Skeletal muscle tissue (tissue), 4 donors: ENCODE data around the gene KCNJ15. TPM values are rescaled to one million over a fixed set of nuclear protein-coding genes. Genes with fewer than 3 reads are reported as not detected.

ENCODE experiments used
- H3K27ac ChIP-seq: one replicate; pipeline ENCODE4 v1.7.0; 2013; ENCODE audit warnings: mild to moderate bottlenecking, low read depth, low read length, inconsistent platforms
- H3K27me3 ChIP-seq, 3 donors: one replicate each; pipeline ENCODE4 v1.7.0; 2013; ENCODE audit warnings: low read length in 3 of 3; ENCODE audit not compliant: control insufficient read depth in 3 of 3, insufficient read depth in 3 of 3
- H3K36me3 ChIP-seq, 3 donors: one replicate each; pipeline ENCODE4 v1.7.0; 2013; ENCODE audit warnings: low read length in 3 of 3; ENCODE audit not compliant: control insufficient read depth in 3 of 3, insufficient read depth in 3 of 3
- H3K4me1 ChIP-seq, 3 donors: one replicate each; pipeline ENCODE4 v1.7.0; 2013; ENCODE audit warnings: low read length in 3 of 3, mild to moderate bottlenecking in 3 of 3; ENCODE audit not compliant: control insufficient read depth in 3 of 3, insufficient read depth in 3 of 3
- H3K4me3 ChIP-seq, 3 donors: one replicate each; pipeline ENCODE4 v1.7.0; 2013; ENCODE audit warnings: low read length in 3 of 3
- H3K9ac ChIP-seq, 3 donors: one replicate each; pipeline ENCODE4 v1.7.0; 2013; ENCODE audit warnings: low read length in 3 of 3, mild to moderate bottlenecking in 3 of 3, moderate library complexity in 2 of 3, low read depth in 1 of 3
- H3K9me3 ChIP-seq, 3 donors: one replicate each; pipeline ENCODE4 v1.7.0; 2013; ENCODE audit warnings: low read length in 3 of 3; ENCODE audit not compliant: control insufficient read depth in 3 of 3
- total RNA-seq: library from RNA; depleted of rRNA; stranded (reverse); fragments of >200 nt; gene quantifications from one replicate; pipeline ENCODE4 v1.2.3, GENCODE V29; 2014
- donor health status: Osteomylitis.

The KCNJ15 gene
- total RNA-seq, 1 donor from 2014 or later, result 0.52 TPM

GRCh38 chr21:38330666-38331065 is 73.9 kb downstream of the KCNJ15 start:
- Histone ChIP-seq H3K4me3 (no peak overlapping the region), H3K27me3 (peaks cover 0 to under 1% (median 0%) of the 10 kb centered on the region in 3 donors), H3K9me3 (no peaks in the 10 kb centered on the region), H3K9ac (no peak overlapping the region), H3K27ac (no peak overlapping the region), H3K36me3 (no peaks in the 10 kb centered on the region), H3K4me1 (no peaks in the 10 kb centered on the region)

GRCh38 chr21:38333301-38334272 is 76.8 kb downstream of the KCNJ15 start:
- H3K9ac ChIP-seq, result no peak overlapping the region
- H3K4me3 ChIP-seq, result no peak overlapping the region
- no peaks in the 10 kb centered on the region for H3K4me1 ChIP-seq
- no peaks in the 10 kb centered on the region for H3K9me3 ChIP-seq
- H3K36me3 ChIP-seq, result no peaks in the 10 kb centered on the region
- no peak overlapping the region for H3K27ac ChIP-seq
- H3K27me3 ChIP-seq, result no peaks in the 10 kb centered on the region

DNA sequence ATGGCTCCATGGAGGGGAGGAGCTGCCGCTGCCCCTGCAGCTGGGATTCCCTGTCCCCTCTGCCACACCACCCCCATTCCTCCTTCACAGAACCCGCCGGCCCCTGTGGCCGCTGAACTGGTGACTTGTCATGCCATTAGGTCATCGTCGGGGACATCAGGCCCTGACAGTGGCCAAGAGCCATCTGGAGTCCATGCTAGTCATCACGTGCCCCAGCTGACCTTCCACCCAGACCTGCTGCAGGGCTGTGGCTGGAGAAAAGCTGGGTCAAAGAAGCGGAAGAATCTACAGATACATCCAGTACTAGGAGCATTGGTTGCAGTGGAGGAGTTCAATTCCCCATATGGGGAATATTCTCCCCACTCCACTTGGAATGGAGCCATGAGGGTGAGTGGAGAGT is 78.1 kb downstream of the KCNJ15 start:
- Histone ChIP-seq H3K9me3 (no peaks in the 10 kb centered on the region), H3K4me3 (no peak overlapping the region)

GRCh38 chr21:38337793-38338192 is 81.0 kb downstream of the KCNJ15 start:
- no peaks in the 10 kb centered on the region for H3K27me3 ChIP-seq
- no peak overlapping the region for H3K9ac ChIP-seq
- no peak overlapping the region for H3K27ac ChIP-seq
- H3K4me1 ChIP-seq, result no peaks in the 10 kb centered on the region
- H3K4me3 ChIP-seq, result no peak overlapping the region
- no peaks in the 10 kb centered on the region for H3K9me3 ChIP-seq
- H3K36me3 ChIP-seq, result no peaks in the 10 kb centered on the region

More for the DNA sequence above, 78.1 kb downstream of the KCNJ15 start:
- Histone ChIP-seq H3K9ac (no peak overlapping the region), H3K27me3 (no peaks in the 10 kb centered on the region), H3K36me3 (no peaks in the 10 kb centered on the region), H3K27ac (no peak overlapping the region), H3K4me1 (no peaks in the 10 kb centered on the region)

GRCh38 chr21:38340131-38340530 is 83.3 kb downstream of the KCNJ15 start:
- Histone ChIP-seq H3K9me3 (no peaks in the 10 kb centered on the region), H3K27ac (no peak overlapping the region), H3K4me3 (no peak overlapping the region), H3K27me3 (no peaks in the 10 kb centered on the region), H3K9ac (no peak overlapping the region), H3K4me1 (no peaks in the 10 kb centered on the region), H3K36me3 (no peaks in the 10 kb centered on the region)

GRCh38 chr21:38341546-38342012 is 84.8 kb downstream of the KCNJ15 start:
- Histone ChIP-seq H3K9ac (no peak overlapping the region), H3K36me3 (no peaks in the 10 kb centered on the region), H3K4me3 (no peak overlapping the region), H3K27ac (peak overlapping the region; percentile 36), H3K4me1 (no peaks in the 10 kb centered on the region), H3K27me3 (peaks cover 0 to 2% (median 0%) of the 10 kb centered on the region in 3 donors), H3K9me3 (no peaks in the 10 kb centered on the region)

DNA sequence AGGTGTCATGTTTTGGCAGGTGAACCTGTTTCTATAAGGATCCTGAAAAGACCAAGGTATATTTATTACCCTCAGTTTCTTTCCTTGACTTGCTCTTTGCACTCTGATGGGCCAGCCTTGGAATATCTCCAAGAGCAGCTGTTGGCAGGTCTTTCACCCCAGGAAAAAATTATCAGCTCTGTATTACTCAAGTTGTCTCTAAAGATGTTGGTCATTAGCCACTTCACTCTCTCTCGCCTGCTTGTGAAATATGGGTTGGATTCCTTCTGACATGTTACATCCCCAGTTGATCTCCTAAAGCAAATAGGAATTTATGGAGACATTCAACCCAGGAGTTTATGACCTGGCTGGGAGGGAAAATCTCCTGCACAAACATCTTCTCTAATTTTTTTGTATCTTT is 85.9 kb downstream of the KCNJ15 start:
- no peaks in the 10 kb centered on the region for H3K36me3 ChIP-seq
- no peak overlapping the region for H3K27ac ChIP-seq
- no peaks in the 10 kb centered on the region for H3K4me1 ChIP-seq
- H3K9me3 ChIP-seq, result no peaks in the 10 kb centered on the region
- H3K4me3 ChIP-seq, result no peak overlapping the region
- H3K9ac ChIP-seq, result no peak overlapping the region
- peaks cover 0 to 8% (median 3%) of the 10 kb centered on the region in 3 donors for H3K27me3 ChIP-seq

GRCh38 chr21:38343691-38344090 is 86.9 kb downstream of the KCNJ15 start:
- peaks cover 0 to 2% (median 0%) of the 10 kb centered on the region in 3 donors for H3K4me1 ChIP-seq
- H3K9ac ChIP-seq, result no peak overlapping the region
- no peaks in the 10 kb centered on the region for H3K36me3 ChIP-seq
- H3K9me3 ChIP-seq, result no peaks in the 10 kb centered on the region
- H3K27me3 ChIP-seq, result peaks cover 0 to 8% (median 6%) of the 10 kb centered on the region in 3 donors
- no peak overlapping the region for H3K4me3 ChIP-seq
- H3K27ac ChIP-seq, result no peak overlapping the region

- Histone ChIP-seq H3K36me3 (no peaks in the 10 kb centered on the region), H3K27ac (no peak overlapping the region), H3K27me3 (peaks cover 8 to 17% (median 8%) of the 10 kb centered on the region in 3 donors), H3K9me3 (no peaks in the 10 kb centered on the region), H3K4me1 (peaks cover 2 to 3% (median 3%) of the 10 kb centered on the region in 3 donors), H3K9ac (no peak overlapping the region), H3K4me3 (no peak overlapping the region)
These were observed 89.5 kb downstream of the KCNJ15 start for GRCh38 chr21:38346286-38346685.

GRCh38 chr21:38349111-38349746 is 92.4 kb downstream of the KCNJ15 start:
- H3K27me3 ChIP-seq, result peaks cover 8 to 26% (median 23%) of the 10 kb centered on the region in 3 donors
- H3K4me1 ChIP-seq, result peaks cover 3 to 7% (median 6%) of the 10 kb centered on the region in 3 donors
- no peaks in the 10 kb centered on the region for H3K36me3 ChIP-seq
- H3K9me3 ChIP-seq, result no peaks in the 10 kb centered on the region
- no peak overlapping the region for H3K4me3 ChIP-seq
- no peak overlapping the region for H3K9ac ChIP-seq
- peak overlapping the region; percentile 51 for H3K27ac ChIP-seq
